Kidney (tissue), 14 donors: ENCODE measurements around the gene COL4A6. TPM values are rescaled to one million over a fixed set of nuclear protein-coding genes. Genes with fewer than 3 reads are reported as not detected.
A peak's percentile ranks its signal among the peaks of the same experiment; 100 is the strongest.

Source experiments
- DNase-seq, 5 donors: peaks; one replicate each; pipeline ENCODE4 v3.0.0-alpha.2; 2013 to 2020
- FAIRE-seq: peaks from 2 replicates; lab custom pipeline; 2012; peaks lifted over from hg19 to GRCh38; lab: Jason Lieb, UNC
- H3K27ac ChIP-seq, 2 donors: one replicate each; pipeline ENCODE4 v1.7.0; 2013; ENCODE audit warnings: low read depth in 2 of 2, low read length in 2 of 2, inconsistent platforms in 1 of 2
- H3K27me3 ChIP-seq: one replicate; pipeline ENCODE4 v1.7.1; 2013; ENCODE audit warnings: low read length, inconsistent platforms; ENCODE audit not compliant: control insufficient read depth, insufficient read depth
- H3K36me3 ChIP-seq, 3 donors: one replicate each; pipeline versions ENCODE4 v1.7.0 to v1.7.1; 2013; ENCODE audit warnings: low read length in 3 of 3, control low read depth in 1 of 3, inconsistent platforms in 1 of 3; ENCODE audit not compliant: insufficient read depth in 3 of 3, control insufficient read depth in 2 of 3
- H3K4me1 ChIP-seq, 3 donors: one replicate each; pipeline versions ENCODE4 v1.7.0 to v1.7.1; 2013; ENCODE audit warnings: low read length in 3 of 3, inconsistent platforms in 1 of 3, low read depth in 1 of 3; ENCODE audit not compliant: control insufficient read depth in 2 of 3, insufficient read depth in 2 of 3
- H3K4me3 ChIP-seq, 3 donors: one replicate each; pipeline versions ENCODE4 v1.7.0 to v1.8.1; 2013; ENCODE audit warnings: low read length in 3 of 3, control low read depth in 1 of 3, inconsistent platforms in 1 of 3
- H3K9ac ChIP-seq, 3 donors: one replicate each; pipeline versions ENCODE4 v1.7.0 to v1.7.1; 2013; ENCODE audit warnings: low read length in 3 of 3, control low read depth in 1 of 3, inconsistent platforms in 1 of 3
- H3K9me3 ChIP-seq, 3 donors: one replicate each; pipeline versions ENCODE4 v1.7.0 to v1.7.1; 2013; ENCODE audit warnings: low read length in 3 of 3, control low read depth in 1 of 3, inconsistent platforms in 1 of 3; ENCODE audit not compliant: control insufficient read depth in 2 of 3, insufficient read depth in 1 of 3
- intact Hi-C: fragments of 100-400 bp; cut with DNase I; formaldehyde crosslinking; loops from one replicate; pipeline ENCODE4 v1.11.1; 2022
- polyA plus RNA-seq: library from polyadenylated mRNA; stranded (reverse); fragments of 350-450 nt; fragmentation: Illumina TruSeq; extraction: RNeasy Lipid Tissue Mini Kit (QIAGEN cat#74804); gene quantifications from one replicate; pipeline ENCODE4 v1.2.3, GENCODE V29; 2014; ENCODE audit warnings: low read depth, low replicate concordance; ENCODE audit not compliant: insufficient read depth
- total RNA-seq: library from RNA; stranded (reverse); fragmentation: NEBNext Ultra II Directional; extraction: Animal tissue kit (Norgen Biotek cat#: 25700); gene quantifications from one replicate; pipeline ENCODE4 v1.2.1, GENCODE V29; 2021
- TF ChIP-seq, protein P1 (sequence below): IDR thresholded peaks from 3 replicates; pipeline ENCODE4 v1.5.1; 2012; ENCODE audit warnings: mild to moderate bottlenecking, moderate library complexity, borderline replicate concordance; ENCODE audit not compliant: insufficient read depth; ENCODE audit errors: extremely low read depth
- donor health status: control.
- donor health status: control.
- donor health status: control.
- donor health status: control.
- donor health status: control.
- donor health status: DM: yes; HTN: yes; CAD: no.
- donor health status: Normal renal cell carcinoma (clear cell type).

Gene COL4A6
- total and polyA plus RNA-seq, 2 donors from 2014 or later: 3.3 to 4.1 TPM

DNA sequence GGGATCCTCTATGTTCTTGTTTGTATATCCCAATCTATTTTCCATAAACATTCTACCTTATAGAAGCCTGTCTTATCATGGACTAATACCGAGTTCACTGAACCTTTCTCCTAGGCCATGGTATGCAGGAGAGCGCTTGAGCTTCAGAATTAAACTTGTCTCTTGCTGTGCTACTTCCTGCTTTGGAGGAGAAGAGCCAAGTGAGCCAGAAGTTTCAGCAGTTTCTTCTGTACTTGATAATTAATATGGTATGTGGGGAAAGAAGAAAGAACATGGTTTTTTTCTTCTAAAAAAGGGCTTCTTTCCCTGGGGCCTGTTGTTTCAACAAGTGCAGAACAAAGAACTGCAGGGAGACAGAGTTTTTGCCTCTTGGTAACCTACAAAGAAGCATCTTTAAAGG is 173.8 kb downstream of the COL4A6 start:
- DNase-seq: no peak
- Histone ChIP-seq H3K4me3 (no peak overlapping the region), H3K9ac (no peak overlapping the region), H3K36me3 (no peaks in the 10 kb centered on the region), H3K4me1 (no peaks in the 10 kb centered on the region), H3K27me3 (no peaks in the 10 kb centered on the region), H3K9me3 (no peaks in the 10 kb centered on the region), H3K27ac (no peak overlapping the region)
- intact Hi-C loops: no loop called here
- TF ChIP-seq, protein P1, sequence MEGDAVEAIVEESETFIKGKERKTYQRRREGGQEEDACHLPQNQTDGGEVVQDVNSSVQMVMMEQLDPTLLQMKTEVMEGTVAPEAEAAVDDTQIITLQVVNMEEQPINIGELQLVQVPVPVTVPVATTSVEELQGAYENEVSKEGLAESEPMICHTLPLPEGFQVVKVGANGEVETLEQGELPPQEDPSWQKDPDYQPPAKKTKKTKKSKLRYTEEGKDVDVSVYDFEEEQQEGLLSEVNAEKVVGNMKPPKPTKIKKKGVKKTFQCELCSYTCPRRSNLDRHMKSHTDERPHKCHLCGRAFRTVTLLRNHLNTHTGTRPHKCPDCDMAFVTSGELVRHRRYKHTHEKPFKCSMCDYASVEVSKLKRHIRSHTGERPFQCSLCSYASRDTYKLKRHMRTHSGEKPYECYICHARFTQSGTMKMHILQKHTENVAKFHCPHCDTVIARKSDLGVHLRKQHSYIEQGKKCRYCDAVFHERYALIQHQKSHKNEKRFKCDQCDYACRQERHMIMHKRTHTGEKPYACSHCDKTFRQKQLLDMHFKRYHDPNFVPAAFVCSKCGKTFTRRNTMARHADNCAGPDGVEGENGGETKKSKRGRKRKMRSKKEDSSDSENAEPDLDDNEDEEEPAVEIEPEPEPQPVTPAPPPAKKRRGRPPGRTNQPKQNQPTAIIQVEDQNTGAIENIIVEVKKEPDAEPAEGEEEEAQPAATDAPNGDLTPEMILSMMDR: no peak
- FAIRE-seq: no peak

DNA sequence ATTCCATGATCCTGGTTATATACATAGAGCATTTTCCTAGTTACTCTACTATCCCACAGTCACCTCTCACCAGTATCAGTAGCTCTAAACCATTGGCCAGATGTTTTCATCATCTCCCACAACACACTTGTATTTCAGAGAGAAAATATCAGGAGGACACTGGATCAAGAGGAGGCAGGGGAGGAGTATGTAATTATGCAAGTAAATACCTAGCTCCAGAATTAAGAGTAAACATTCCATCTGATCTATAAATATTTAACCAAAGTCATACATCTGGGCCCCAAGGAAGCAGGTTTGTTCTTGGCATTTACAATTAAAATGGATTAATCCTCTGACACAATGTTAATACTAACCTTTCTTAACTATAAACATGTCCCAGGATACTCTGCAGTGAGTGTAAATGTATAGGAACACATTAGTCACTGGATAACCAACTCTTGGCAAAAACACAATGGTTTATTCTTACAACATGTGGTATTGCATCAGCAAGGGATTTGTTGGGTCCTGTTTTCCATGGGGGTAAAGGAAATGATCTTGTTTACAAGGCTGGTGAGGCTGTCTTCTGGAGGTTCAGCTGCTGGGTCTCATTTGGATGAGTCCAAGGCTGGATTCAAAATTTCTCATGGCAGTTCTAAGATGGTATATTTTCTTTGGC is 176.5 kb downstream of the COL4A6 start:
- H3K9ac ChIP-seq: no peak overlapping the region
- TF ChIP-seq, protein P1: no peak
- no peaks in the 10 kb centered on the region for H3K4me1 ChIP-seq
- no peak overlapping the region for H3K27ac ChIP-seq
- no peaks in the 10 kb centered on the region for H3K9me3 ChIP-seq
- no peak overlapping the region for H3K4me3 ChIP-seq
- DNase-seq (no peak), FAIRE-seq (no peak)
- intact Hi-C loops: no loop called here
- no peaks in the 10 kb centered on the region for H3K27me3 ChIP-seq
- H3K36me3 ChIP-seq: no peaks in the 10 kb centered on the region

DNA sequence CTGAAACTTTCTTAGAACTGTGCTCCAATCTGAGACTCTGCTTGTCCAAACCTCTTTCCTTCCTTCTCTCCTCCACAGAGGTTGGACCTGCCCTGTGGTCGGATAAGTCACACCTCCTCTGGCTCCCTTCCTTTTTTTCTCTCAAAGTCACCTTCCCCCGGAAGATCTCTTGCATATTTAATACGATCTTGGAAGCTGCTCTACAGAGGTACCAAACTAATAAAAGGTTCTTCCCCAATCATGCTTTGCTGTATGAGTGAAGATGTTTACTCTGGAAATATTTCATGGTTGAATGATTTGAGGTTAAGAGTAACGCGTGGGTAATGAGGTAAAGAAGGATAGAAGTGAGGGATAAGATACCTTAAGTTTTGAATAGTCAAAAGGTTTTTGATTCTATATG is 180.7 kb downstream of the COL4A6 start:
- no peaks in the 10 kb centered on the region for H3K9me3 ChIP-seq
- no peak for FAIRE-seq
- H3K27me3 ChIP-seq: no peaks in the 10 kb centered on the region
- no peak for DNase-seq
- no peaks in the 10 kb centered on the region for H3K4me1 ChIP-seq
- H3K27ac ChIP-seq: no peak overlapping the region
- H3K9ac ChIP-seq: no peak overlapping the region
- intact Hi-C loops: no loop called here
- no peak overlapping the region for H3K4me3 ChIP-seq
- H3K36me3 ChIP-seq: no peaks in the 10 kb centered on the region
- TF ChIP-seq, protein P1: no peak

DNA sequence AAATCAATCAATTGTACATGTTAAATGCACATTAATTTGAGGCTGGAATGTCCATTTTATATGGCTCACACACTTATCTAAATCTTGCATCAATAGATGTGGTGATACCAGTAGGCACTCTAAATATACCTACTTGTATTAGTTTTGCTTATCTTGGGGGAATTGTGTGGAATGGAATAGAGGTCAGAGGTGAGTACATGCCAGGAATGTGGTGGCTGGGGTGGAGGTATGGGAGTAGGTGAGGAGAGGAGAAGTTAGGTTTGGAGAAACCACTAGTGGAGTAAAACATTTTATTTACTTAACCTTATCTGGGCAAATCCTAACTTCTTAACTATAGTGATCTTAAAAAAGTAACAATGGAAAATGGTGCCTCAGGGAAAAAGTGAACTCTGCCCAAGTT is 183.6 kb downstream of the COL4A6 start:
- TF ChIP-seq, protein P1: no peak
- DNase-seq (no peak), FAIRE-seq (peak; percentile 64)
- H3K9me3 ChIP-seq: no peaks in the 10 kb centered on the region
- no peaks in the 10 kb centered on the region for H3K36me3 ChIP-seq
- H3K9ac ChIP-seq: no peak overlapping the region
- intact Hi-C loops: no loop called here
- H3K4me1 ChIP-seq: no peaks in the 10 kb centered on the region
- H3K27ac ChIP-seq: no peak overlapping the region
- no peaks in the 10 kb centered on the region for H3K27me3 ChIP-seq
- H3K4me3 ChIP-seq: no peak overlapping the region
